MCF 10A (cell line): ENCODE results near the gene CNKSR2. TPM values are rescaled to one million over a fixed set of nuclear protein-coding genes. Genes with fewer than 3 reads are reported as not detected.

Experiments
- BruUV-seq: library from RNA; stranded (reverse); fragments of 400-500 nt; replicated peaks from 2 replicates; lab custom pipeline; 2021; lab: Mats Ljungman, UMichigan
- CTCF ChIA-PET: fragments of 300-600 bp; sonication (Branson Sonifier 250); formaldehyde crosslinking; extraction: SDS; loops from one replicate; lab custom pipeline; 2021; ENCODE audit warnings: antibody characterized with exemption, inconsistent platforms; lab: Yijun Ruan, JAX
- POLR2A ChIA-PET: fragments of 300-600, 350-650 bp; sonication (Branson Sonifier 250); formaldehyde crosslinking; extraction: SDS; loops from one replicate; lab custom pipeline; 2020; ENCODE audit warnings: antibody characterized with exemption, inconsistent platforms; lab: Yijun Ruan, JAX
- DNase-seq: peaks from one replicate; pipeline ENCODE4 v3.0.0-alpha.2; 2018; ENCODE audit not compliant: unreplicated experiment
- H3K27ac Mint-ChIP-seq: one replicate; pipeline ENCODE4 v1.8.0; 2022; ENCODE audit warnings: mild to moderate bottlenecking, low read depth, mixed read lengths; ENCODE audit not compliant: unreplicated experiment
- H3K27me3 Mint-ChIP-seq: one replicate; pipeline ENCODE4 v1.8.0; 2022; ENCODE audit warnings: mixed read lengths; ENCODE audit not compliant: insufficient read depth, unreplicated experiment
- H3K36me3 Mint-ChIP-seq: one replicate; pipeline ENCODE4 v1.8.0; 2022; ENCODE audit warnings: mild to moderate bottlenecking, moderate library complexity, mixed read lengths; ENCODE audit not compliant: insufficient read depth, unreplicated experiment
- H3K4me1 Mint-ChIP-seq: one replicate; pipeline ENCODE4 v1.8.0; 2022; ENCODE audit warnings: mixed read lengths; ENCODE audit not compliant: insufficient read depth, unreplicated experiment
- H3K4me3 Mint-ChIP-seq: one replicate; pipeline ENCODE4 v1.8.0; 2022; ENCODE audit warnings: mild to moderate bottlenecking, moderate library complexity, mixed read lengths; ENCODE audit not compliant: unreplicated experiment
- H3K9me3 Mint-ChIP-seq: one replicate; pipeline ENCODE4 v1.8.0; 2022; ENCODE audit warnings: mixed read lengths; ENCODE audit not compliant: unreplicated experiment
- intact Hi-C: fragments of 100-400 bp; cut with micrococcal nuclease; formaldehyde crosslinking; loops from 2 replicates; pipeline ENCODE4 v1.14.1; 2022
- total RNA-seq: library from RNA; stranded (reverse); gene quantifications from 2 replicates; pipeline ENCODE4 v1.2.3, GENCODE V29; 2022
- TF ChIP-seq, protein P1 (sequence below): fragments of 200-600 bp; IDR thresholded peaks from one replicate; pipeline ENCODE4 v1.8.0; 2022; ENCODE audit warnings: antibody characterized with exemption, mild to moderate bottlenecking; ENCODE audit not compliant: unreplicated experiment

The CNKSR2 gene
- total RNA-seq, 1 experiment from 2014 or later: not detected

DNA sequence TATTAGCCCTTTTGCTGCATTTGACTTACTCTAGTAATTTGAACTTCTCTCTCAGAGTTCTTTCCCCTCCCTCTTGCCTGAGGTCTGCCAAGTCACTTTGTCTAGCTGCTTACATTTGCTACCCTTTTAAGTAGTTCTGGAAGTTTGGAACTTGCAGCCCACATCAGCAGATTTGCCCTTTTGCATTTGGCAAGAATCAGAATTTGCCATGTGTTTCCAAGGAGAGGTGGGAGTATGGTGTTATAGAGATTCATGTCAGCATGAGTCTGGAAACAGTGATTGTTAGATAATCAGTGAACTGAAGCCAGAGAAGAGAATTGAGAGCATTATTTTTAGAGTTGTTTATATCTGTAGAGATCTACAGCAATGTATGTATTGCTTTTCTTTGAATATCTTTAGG lies 231.8 kb downstream of the CNKSR2 start:
- no TSS peak for BruUV-seq
- no peaks in the 10 kb centered on the region for H3K4me1 Mint-ChIP-seq
- no peak overlapping the region for H3K27ac Mint-ChIP-seq
- no peak for DNase-seq
- CTCF ChIA-PET: no interaction called here
- peaks cover 64% of the 10 kb centered on the region for H3K27me3 Mint-ChIP-seq
- POLR2A ChIA-PET: no interaction called here
- no peaks in the 10 kb centered on the region for H3K9me3 Mint-ChIP-seq
- no peak overlapping the region for H3K4me3 Mint-ChIP-seq
- TF ChIP-seq, protein P1, sequence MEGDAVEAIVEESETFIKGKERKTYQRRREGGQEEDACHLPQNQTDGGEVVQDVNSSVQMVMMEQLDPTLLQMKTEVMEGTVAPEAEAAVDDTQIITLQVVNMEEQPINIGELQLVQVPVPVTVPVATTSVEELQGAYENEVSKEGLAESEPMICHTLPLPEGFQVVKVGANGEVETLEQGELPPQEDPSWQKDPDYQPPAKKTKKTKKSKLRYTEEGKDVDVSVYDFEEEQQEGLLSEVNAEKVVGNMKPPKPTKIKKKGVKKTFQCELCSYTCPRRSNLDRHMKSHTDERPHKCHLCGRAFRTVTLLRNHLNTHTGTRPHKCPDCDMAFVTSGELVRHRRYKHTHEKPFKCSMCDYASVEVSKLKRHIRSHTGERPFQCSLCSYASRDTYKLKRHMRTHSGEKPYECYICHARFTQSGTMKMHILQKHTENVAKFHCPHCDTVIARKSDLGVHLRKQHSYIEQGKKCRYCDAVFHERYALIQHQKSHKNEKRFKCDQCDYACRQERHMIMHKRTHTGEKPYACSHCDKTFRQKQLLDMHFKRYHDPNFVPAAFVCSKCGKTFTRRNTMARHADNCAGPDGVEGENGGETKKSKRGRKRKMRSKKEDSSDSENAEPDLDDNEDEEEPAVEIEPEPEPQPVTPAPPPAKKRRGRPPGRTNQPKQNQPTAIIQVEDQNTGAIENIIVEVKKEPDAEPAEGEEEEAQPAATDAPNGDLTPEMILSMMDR: no peak
- intact Hi-C loops: no loop called here
- no peaks in the 10 kb centered on the region for H3K36me3 Mint-ChIP-seq

DNA sequence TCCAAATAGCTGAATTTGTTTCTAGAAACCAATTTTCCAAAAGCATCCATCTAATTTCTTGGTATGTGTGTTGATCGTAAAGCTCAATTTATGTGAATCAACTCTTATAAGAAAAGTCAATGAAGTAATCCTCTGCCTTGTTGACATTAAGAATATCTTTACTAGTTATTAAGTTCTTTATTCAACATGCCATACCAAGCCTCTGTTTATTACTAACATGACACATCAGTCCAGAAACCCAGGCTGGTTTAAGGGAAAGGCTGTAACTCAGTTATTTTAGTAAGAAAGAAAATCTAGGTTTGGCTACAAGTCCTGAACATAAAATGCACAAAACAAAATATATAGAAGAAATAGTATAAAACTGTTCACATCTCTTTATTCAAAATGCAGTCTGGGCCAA lies 235.9 kb downstream of the CNKSR2 start:
- peaks cover 77% of the 10 kb centered on the region for H3K27me3 Mint-ChIP-seq
- H3K4me3 Mint-ChIP-seq: no peak overlapping the region
- DNase-seq: no peak
- no peaks in the 10 kb centered on the region for H3K9me3 Mint-ChIP-seq
- TF ChIP-seq, protein P1: no peak
- no peak overlapping the region for H3K27ac Mint-ChIP-seq
- CTCF ChIA-PET: no interaction called here
- intact Hi-C loops: no loop called here
- POLR2A ChIA-PET: interaction anchor here (1.1 kb wide), 1 partner anchor 29 kb away, joined by 3 read pairs; no protein-coding TSS in a partner anchor
- no peaks in the 10 kb centered on the region for H3K4me1 Mint-ChIP-seq
- no TSS peak for BruUV-seq
- no peaks in the 10 kb centered on the region for H3K36me3 Mint-ChIP-seq

DNA sequence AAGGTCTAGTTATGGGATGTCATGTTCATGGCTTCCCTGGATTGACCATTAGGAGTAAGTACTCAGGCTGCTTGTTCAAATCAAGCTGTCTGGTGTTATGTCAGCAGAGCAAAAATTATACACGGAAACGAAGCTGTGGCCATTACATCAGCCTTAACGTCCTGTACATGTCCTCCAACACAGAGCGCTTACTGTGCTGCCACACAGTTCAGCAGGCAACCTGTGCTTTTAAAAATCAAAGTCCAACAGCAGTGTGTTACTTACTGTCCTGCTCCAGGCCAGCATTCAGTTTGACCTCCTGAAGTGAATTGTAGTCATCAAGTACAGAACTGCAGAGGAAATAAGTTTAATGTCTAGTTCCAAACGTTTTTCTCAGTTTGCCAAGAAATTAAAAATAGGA lies 237.9 kb downstream of the CNKSR2 start:
- no peak for DNase-seq
- Mint-ChIP-seq H3K36me3 (no peaks in the 10 kb centered on the region), H3K4me1 (no peaks in the 10 kb centered on the region), H3K27me3 (peaks cover 68% of the 10 kb centered on the region), H3K27ac (no peak overlapping the region), H3K9me3 (no peaks in the 10 kb centered on the region), H3K4me3 (no peak overlapping the region)
- intact Hi-C loops: no loop called here
- BruUV-seq: no TSS peak
- ChIA-PET POLR2A (no interaction called here), CTCF (interaction anchor here (0.5 kb wide), 1 partner anchor 23 kb away, joined by 3 read pairs; no protein-coding TSS in a partner anchor)
- TF ChIP-seq, protein P1: no peak

DNA sequence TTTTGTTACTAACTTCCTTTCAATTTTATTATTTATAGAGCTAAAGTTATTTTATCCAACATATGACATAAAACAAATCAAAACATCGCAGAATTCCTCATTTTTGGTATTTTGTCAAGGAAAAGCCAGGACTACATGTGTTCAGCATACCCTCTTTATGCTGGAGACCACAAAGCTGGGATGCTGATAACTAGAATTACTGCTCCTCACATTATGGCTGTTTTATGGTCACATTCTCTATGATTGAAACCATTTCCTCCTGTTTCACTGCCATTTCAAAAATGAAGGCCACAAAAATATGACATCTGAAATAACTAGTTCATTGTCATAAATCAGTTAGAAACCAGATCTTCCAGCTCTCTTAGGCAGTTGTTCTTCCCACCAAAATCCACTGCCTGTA lies 242.2 kb downstream of the CNKSR2 start:
- DNase-seq: no peak
- Mint-ChIP-seq H3K4me3 (no peak overlapping the region), H3K9me3 (no peaks in the 10 kb centered on the region), H3K4me1 (no peaks in the 10 kb centered on the region), H3K36me3 (no peaks in the 10 kb centered on the region), H3K27ac (no peak overlapping the region), H3K27me3 (peaks cover 70% of the 10 kb centered on the region)
- ChIA-PET CTCF (interaction anchor here (0.7 kb wide), 1 partner anchor 8 kb away, joined by 3 read pairs; no protein-coding TSS in a partner anchor), POLR2A (no interaction called here)
- intact Hi-C loops: no loop called here
- no TSS peak for BruUV-seq
- TF ChIP-seq, protein P1: no peak
